GM06990 (cell line): ENCODE results near the gene CFP.
"Not testable (repeated sequence)": the region's sequence is repeated elsewhere in the genome, so short reads cannot be mapped to it uniquely, and the experiment has no call there.

Experiments used
- DNase-seq: peaks from one replicate; pipeline ENCODE4 v3.0.0-alpha.2; 2011; ENCODE audit not compliant: insufficient read length; ENCODE audit errors: extremely low read depth
- H3K27me3 ChIP-seq: replicated peaks from 2 replicates; pipeline ENCODE4 v1.6.0; 2011; ENCODE audit warnings: low read length; ENCODE audit not compliant: control insufficient read depth, insufficient read depth
- H3K36me3 ChIP-seq: 2 replicates; pipeline ENCODE4 v1.5.1; 2011; ENCODE audit warnings: low read length; ENCODE audit not compliant: control insufficient read depth, insufficient read depth
- H3K4me3 ChIP-seq: replicated peaks from 2 replicates; pipeline ENCODE4 v1.5.1; 2011; ENCODE audit warnings: low read depth, mild to moderate bottlenecking, control low read depth, low read length
- TF ChIP-seq, protein P1 (sequence below): IDR thresholded peaks from 2 replicates; pipeline ENCODE4 v1.5.1; 2011; ENCODE audit warnings: low read length, control low read depth, mild to moderate bottlenecking, inconsistent platforms; ENCODE audit not compliant: insufficient read depth, poor library complexity, severe bottlenecking

Gene CFP

DNA sequence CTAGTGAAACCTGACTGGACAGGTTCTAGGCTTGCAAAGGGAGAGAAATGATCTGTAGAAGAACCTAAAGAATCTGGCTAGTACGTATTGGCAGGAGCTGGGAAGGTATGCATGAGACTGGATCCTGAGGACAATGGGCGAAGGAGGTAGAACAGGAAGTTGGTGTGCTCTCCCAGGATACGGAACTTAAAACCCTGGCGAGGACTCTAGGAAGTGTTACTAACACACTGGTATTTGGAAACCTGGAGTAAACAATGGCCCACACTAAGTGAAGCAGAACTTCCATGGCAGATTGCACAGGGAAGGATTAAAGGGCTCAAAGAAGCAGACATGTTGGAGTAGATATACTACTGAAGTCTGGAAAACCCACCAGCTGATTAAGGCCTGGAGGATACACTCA, 19.2 kb downstream of the CFP start:
- no peak for DNase-seq
- TF ChIP-seq, protein P1, sequence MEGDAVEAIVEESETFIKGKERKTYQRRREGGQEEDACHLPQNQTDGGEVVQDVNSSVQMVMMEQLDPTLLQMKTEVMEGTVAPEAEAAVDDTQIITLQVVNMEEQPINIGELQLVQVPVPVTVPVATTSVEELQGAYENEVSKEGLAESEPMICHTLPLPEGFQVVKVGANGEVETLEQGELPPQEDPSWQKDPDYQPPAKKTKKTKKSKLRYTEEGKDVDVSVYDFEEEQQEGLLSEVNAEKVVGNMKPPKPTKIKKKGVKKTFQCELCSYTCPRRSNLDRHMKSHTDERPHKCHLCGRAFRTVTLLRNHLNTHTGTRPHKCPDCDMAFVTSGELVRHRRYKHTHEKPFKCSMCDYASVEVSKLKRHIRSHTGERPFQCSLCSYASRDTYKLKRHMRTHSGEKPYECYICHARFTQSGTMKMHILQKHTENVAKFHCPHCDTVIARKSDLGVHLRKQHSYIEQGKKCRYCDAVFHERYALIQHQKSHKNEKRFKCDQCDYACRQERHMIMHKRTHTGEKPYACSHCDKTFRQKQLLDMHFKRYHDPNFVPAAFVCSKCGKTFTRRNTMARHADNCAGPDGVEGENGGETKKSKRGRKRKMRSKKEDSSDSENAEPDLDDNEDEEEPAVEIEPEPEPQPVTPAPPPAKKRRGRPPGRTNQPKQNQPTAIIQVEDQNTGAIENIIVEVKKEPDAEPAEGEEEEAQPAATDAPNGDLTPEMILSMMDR: no peak
- Histone ChIP-seq H3K36me3 (no peaks in the 10 kb centered on the region), H3K27me3 (no peaks in the 10 kb centered on the region), H3K4me3 (no peak overlapping the region)

DNA sequence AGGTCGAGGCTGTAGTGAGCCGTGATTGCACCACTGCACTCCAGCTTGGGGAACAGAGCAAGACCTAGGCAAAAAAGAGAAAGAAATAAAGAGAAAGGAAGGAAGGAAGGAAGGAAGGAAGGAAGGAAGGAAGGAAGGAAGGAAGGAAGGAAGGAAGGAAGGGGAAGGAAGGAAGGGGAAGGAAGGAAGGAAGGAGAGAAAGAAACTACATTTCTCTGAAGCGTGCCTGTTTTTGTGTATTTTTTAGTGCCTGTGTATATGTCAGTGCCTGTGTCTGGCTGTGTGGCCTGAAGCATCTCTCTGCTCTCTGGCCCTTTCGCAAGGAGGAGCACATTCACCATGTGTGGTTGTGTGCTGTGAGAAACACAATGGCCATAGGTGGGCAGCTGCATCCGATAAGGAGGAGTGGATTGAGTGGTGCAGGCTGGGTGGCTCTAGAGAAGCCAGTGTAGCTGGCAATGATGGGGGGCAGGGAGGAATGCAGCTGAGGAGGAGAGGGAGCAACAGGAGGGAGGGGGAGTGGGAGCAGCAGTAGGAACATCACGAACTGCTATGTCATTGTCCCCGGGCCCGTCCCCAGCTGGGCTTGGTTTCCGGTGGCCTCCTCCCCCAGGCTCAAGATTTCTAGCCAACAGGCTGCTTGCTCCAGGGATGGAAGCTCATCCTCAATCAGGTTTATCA, 21.5 kb downstream of the CFP start:
- Histone ChIP-seq H3K4me3 (no peak overlapping the region), H3K27me3 (no peaks in the 10 kb centered on the region), H3K36me3 (no peaks in the 10 kb centered on the region)
- TF ChIP-seq, protein P1: no peak
- DNase-seq: no peak

DNA sequence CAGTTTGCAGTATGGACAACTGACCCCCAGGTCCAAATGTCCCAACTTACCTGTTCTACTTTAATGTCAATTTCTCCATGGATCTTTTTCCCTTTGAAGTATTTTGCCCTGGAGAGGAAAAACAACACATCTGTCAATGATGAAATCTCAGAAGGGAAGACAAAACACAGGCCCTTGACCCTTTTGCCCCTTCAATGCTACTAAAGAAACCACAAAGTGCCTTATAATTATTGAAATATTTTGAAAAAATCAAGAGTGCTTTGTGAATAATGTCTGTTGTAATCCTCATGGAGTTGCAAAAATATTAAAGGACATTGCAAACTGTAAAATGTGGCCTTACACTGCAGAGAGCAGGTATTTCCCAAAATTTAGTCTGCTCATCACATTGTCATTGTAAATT, 22.6 kb downstream of the CFP start:
- Histone ChIP-seq H3K36me3 (no peaks in the 10 kb centered on the region), H3K4me3 (no peak overlapping the region), H3K27me3 (no peaks in the 10 kb centered on the region)
- TF ChIP-seq, protein P1: no peak
- no peak for DNase-seq

DNA sequence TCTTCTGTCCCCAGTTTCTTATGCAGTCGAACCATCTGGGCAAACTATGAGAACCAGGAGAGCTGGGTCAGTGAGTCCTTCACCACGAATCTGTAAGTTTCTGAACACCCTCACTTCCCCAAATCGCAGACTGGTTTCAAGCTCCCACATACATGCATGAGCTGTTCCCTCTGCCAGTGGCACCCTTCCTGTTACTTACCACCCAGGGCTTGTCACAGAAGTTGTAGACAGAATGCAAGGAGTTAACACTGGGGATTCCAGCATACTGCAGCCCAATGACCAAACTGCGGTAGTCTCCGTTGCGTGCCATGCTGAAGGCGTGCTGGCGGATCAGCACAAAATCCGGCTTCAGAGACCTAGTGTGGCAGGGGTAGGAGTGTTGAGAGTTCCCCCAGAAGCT, 24.7 kb downstream of the CFP start:
- Histone ChIP-seq H3K27me3 (no peaks in the 10 kb centered on the region), H3K36me3 (no peaks in the 10 kb centered on the region), H3K4me3 (no peak overlapping the region)
- TF ChIP-seq, protein P1: no peak
- DNase-seq: no peak

DNA sequence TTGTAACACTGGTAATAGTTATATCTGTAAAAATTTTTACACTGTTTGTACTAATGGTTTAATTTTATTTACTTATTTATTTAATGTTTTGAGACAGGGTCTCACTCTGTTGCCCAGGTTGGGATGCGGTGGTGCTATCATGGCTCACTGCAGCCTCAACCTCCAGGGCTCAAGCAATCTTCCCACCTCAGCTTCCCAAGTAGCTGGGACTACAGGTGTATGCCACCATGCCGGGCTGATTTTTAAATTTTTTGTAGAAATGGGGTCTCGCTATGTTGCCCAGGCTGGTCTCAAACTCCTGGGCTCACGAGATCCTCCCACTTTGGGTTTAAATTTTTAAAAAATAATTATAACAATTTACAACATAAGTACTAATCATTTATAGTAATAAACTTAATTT, 26.6 kb downstream of the CFP start:
- H3K36me3 ChIP-seq, DNase-seq, H3K27me3 ChIP-seq, H3K4me3 ChIP-seq: not testable (repeated sequence)

DNA sequence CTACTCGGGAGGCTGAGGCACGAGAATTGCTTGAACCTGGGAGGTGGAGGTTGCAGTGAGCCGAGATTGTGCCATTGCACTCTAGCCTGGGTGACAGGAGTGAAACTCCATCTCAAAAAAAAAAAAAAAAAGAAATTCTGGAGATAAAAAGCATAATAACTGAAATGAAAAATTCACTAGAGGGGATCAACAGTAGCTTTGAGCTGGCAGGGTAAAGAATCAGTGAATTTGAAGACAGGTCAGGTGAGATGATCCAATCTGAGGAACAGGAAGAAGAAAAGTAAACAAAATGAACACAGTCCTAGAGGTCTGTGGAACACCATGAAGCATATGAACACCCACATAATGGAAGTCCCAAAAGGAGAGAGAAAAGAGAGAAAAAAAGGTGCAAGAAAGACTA, 32.5 kb downstream of the CFP start:
- H3K36me3 ChIP-seq: no peaks in the 10 kb centered on the region
- no peak for DNase-seq
- TF ChIP-seq, protein P1: no peak
- no peak overlapping the region for H3K4me3 ChIP-seq
- H3K27me3 ChIP-seq: no peaks in the 10 kb centered on the region
